NCI-H1417 (cell line): ENCODE data around the gene SAMD4B.

ENCODE experiments used
- DNase-seq, 3 experiments: peaks; one replicate each; lab custom pipeline; 2025; lab: John Stamatoyannopoulos, UW

The SAMD4B gene

DNA sequence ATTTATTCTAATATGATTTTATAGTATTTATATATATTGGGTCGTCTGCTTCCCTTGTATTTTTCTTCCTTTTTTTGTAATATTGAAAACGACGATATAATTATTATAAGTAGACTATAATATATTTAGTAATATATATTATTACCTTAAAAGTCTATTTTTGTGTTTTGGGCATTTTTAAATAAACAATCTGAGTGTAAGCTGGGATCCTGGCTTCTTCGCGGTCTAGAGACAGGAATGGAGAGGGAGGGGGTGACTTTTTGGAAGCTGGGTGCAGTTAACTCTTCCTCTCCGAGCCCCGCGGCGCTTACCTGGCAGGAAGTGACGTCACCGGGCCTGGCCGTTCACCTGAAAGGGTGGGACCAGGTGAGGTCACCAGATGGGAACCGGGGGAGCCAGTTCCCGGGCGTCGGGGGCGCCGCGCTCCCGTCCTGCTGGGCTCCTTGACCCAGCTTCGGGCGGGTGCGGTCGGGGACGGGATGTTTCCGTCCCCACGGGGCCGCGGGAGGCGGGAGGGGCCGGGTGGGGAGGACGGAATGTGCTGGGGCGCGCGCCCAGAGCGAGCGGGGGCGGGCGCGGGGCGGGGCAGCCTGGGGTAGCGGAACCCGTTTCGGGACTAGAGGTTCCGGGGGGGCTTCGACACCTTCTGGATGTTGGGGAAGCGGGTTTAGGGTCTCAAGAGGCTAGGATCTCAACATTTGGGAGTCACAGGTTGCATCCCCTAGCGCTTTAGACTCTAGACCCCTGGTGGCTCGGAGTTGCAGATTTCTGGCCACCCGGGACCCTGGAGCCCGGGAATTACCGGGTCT is 67.2 kb downstream of the SAMD4B start:
- peak; percentile 85 to 96 (median 92) for DNase-seq

DNA sequence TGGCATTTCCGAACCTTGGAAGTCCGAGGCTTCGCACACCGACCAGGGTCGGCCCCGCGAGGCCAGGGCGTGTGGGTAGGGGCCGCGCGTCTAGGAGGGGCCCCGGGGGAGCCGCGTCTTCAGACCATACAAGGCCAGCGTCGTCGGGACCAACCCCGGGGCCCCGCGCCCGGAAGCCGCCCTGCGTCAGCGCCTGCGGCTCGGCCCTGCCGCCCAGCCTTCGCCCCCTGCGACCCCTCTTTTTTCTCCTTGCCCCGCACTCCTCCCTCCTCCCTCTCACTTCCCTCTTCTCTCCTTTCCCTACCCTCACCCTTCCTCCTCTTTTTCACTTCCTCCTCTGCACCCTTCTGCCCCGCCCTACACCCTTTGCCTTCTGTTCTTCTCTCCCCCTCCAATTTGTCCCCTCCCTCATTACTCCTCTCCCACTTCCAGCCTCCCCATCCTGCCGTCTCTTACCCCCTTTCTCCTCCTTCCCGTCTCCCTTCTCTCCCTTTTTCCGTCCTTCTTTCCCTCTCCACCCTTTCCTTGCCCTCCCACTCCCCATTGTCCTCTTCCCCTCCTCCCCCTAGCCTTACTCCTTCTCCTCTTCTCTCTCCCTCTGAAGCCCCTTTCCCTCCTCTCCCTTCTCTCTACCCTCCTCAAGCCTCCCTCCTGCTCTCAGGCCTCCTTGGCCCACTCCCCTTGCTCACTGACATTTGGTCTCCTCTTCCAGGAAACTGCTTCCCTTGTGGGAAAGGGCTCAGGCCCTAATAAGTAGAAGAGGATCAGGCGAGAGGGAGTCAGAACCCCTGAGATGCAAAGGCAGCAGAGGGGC is 68.0 kb downstream of the SAMD4B start:
- DNase-seq = peak; percentile 42 to 68 (median 59)

DNA sequence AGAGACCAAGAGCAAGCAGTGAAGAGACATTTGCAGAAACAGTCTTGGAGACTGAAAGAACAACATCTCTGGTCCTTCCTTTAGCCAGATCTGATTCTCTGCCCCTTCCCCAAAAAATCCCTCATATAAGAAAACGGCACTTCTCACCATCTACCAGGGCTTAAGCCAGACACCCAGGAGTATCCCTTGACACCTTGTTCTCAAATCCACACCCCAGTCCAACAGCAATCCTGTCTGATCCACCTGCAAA is 68.5 kb downstream of the SAMD4B start:
- no peak for DNase-seq

DNA sequence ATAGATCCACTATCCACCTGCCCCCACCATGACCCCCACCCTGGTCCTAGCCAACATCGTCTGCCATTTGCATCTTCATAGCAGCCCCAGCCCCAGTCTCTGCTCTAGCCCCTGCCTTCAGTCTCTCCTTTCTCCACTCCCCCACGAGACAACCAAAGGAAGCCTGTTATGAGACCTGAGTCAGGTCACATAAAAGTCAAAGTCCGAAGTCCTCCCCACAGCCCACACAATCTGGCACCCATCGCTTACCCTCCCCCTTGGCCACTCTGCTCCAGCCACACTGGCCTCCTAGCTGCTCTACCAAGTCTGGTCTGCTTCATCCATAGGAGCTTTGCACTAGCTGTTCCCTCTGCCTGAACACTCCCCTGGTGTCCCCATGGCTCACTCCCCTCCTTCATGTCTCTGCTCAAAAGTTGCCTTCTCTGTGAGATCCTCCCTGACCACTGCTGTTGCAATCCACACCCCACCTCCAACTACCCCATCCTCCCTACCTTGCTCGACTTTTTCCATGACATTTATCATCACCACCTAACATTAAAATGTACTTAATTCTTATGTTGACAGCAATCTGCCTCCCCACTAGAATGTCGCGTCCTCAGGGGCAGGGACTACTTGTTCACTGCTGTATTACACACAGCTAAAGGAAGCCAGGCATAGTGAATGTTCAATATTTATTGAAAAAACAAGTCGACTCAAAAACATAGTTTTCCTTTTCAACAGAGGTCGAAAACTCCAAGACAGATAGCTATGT is 69.0 kb downstream of the SAMD4B start:
- DNase-seq = no peak

DNA sequence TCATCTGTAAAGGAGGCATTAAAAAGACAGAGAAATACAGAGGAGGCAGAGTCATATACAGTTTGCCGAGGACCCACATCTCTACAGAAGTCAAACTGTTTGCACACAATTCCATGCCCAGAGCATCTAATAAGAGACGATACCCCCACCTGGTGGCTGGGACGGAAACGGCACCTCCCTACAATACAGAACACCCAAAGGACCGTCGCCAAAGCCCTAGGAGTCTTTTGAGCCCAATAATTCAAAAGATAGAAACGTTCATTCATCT is 69.5 kb downstream of the SAMD4B start:
- peak; percentile 90 to 97 (median 96) for DNase-seq

DNA sequence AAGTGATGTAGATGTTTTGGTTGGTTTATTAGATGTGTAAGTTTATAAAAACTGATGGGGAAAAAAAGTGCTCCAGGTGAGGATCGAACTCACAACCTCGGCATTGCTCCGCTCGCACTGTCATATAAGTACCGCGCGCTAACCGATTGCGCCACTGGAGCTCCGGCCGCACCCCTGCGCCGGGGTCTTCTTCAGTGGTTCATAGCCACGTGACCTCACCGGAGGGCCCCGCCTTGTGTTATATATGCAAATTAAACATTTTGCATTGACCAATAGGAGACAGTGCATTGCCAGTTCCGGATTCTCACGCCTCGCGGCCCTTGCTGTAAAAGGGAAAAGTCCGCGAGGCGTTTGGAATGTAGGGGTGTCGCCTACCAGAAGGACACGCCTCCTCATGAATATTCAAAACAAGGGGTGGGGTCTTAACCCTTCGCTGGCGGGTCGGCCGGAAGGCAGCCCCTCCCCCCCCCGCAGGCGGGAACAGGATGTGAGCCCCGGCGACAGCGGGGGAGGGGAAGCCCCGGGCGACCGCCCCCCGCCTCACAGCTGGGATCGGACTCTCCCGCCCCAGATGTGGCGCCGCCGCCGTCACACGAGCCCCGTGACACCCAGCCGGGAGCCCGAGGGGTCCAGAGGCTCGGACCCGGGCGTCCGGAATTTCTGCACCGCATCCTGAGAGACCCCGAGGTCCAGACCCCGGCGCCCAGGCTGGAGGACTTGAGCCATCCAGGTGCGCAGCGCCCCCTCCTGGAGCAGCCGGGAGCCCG is 70.1 kb downstream of the SAMD4B start, which contains the start of gene PLEKHG2:
TSS of gene PLEKHG2 (plus strand) at position 570 of the 767 bp plus-strand sequence. CDS start 1,418 bp downstream, outside the sequence.
- peak; percentile 96 to 99 (median 99) for DNase-seq

DNA sequence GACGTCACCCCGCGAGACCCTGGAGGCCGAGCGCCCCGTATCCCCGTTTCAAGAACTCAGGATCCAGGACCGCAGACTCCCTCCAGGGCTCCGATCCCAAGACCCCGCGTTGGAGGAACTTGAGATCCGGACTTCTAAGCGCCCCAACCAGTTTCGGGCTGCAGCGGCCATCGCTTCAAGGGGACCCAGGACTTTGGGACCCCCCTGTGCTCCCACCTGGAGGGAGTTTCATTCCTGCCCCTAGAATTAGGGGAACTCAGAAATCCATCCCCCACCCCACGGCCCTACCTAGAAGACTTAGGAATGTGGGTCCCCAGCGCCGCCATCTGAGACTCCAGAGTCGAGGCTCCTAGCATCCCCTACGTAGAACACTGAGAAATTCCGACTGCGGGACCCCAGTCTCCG is 70.6 kb downstream of the SAMD4B start:
- DNase-seq = peak in 1 of 3 experiments; percentile 67

DNA sequence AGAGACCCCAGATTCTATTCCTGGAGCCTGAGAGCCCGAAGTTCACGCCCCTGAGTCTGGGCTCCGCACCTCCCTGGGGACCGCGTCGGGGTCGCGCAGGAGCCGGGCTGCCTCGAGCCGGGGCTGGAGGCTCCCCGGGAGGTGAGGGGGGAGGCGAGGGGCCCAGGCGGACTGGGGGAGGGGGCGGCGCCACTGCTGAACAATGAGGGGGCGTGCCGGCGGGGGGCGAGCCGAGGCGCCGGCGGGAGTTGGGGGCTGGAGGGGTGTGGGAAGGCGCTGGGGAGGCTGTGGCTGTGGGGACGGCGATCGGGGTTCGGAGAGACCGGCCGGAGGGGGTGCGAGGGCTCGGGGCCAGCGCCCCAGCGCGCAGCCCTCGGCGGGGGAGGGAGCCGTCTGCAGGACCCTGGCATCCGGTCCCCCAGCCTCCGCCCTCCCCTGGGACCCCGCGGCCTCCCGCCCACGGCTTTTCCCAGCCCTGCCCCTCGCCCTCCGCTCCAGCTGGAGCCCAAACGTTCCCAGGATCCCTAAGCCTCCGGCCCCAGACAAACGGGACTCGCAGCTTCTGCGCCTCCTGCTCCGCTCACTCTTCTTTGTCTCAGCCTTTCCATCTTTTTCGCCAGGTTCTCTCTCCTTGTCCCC is 71.2 kb downstream of the SAMD4B start:
- DNase-seq = peak in 2 of 3 experiments; percentile 64 to 65

DNA sequence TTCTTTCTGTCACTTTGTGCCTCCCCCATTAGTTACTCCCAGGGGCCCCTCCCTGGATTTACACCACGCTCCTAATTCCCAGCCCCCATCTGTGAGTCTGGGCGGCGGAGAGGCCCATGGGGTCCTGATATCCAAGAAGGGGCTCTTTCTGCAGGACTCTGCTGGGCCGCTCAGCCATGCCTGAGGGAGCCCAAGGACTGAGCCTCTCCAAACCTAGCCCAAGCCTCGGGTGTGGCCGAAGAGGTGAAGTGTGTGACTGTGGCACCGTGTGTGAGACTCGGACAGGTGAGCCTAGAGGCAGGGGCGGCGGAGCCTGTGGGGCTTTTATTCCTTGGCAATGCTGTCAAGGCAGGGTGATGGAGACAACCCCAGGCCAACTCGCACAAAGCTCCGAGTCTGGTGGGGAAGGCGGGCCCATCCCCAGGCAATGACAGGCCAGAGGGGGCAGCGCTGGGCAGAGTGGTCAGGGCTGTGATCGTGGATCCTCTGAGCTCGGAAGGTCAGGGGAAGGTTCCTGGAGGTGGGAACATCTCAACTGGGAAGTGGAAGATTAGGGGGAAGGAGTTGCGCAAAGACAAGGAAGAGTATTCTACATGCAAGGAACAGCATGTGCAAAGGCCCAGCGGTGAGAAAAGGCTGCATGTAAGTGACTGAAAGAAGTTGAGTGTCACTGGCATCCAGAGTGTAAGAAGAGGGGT is 71.8 kb downstream of the SAMD4B start:
- peak in 1 of 3 experiments; percentile 37 for DNase-seq

DNA sequence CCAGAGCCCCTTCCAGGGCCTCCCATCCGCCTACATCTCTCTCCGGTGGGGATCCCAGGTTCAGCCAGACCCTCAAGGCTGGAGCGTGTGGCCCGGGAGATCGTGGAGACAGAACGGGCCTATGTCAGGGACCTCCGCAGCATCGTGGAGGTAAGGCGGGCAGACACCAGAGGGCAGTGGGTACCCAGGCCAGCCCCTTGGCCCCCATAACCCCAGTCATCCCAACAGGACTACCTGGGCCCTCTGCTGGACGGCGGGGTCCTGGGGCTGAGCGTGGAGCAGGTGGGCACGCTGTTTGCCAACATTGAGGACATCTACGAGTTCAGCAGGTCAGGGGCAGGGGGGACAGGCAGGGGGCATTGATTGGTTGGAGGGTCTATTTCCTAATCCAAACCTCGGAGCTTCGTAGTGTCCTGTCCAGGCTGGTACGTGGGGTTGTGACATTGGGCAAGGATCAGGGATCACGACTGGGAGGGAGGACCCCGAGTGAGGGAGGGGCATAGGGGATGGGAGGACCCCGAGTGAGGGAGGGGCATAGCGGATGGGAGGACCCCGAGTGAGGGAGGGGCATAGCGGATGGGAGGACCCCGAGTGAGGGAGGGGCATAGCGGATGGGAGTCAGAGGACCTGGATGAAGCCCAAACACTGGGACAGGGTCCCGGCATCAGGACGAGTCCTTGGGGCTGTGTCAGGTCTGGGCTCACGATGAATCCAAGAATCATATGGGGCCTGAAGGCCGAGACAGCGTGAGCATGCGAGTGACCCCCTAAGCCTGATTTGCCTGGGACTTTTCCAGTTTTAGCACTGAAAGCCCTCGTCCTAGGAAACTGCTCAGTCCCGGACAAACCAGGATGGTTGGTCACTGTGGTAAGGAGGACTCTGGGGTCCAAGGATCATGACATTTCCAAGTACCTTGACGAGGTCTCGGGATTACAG is 73.2 kb downstream of the SAMD4B start:
- DNase-seq = no peak

DNA sequence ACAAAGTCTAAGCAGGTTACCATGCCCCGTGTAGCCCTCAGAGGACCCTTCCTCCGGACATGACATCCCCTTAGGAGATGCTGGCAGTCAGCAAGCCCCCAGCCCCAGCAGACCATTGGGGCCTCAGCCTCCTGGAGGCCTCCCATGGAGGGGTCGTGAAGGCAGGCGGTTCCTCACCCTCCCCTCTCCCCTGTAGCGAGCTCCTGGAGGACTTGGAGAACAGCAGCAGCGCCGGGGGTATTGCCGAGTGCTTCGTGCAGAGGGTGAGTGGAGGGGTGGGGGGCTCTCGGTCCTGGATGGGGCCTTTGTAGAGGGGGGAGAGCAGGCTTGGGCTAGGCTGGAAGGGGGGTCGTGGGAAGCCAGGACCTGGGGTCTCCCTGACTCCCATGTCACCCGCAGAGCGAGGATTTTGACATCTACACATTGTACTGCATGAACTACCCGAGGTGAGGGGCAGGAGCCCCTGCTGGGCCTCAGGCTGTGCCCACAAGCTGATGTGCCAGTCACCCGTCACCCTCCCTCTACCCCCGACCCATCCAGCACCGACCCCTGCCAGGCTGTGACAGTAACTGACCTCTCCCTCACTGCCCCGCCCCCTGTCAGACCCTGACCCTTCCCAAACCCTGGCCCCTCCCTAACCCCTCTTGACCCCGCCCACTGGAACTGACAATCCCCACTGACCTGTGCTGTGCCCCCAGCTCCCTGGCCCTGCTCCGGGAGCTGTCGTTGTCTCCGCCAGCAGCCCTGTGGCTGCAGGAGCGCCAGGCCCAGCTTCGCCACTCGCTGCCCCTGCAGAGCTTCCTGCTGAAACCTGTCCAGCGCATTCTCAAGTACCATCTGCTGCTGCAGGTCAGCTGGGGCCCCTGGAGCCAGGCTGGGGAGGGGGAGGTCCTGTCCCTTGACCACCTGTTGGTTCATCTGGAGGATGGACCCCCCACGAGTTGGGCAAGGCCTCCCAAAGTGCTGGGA is 74.2 kb downstream of the SAMD4B start:
- no peak for DNase-seq

DNA sequence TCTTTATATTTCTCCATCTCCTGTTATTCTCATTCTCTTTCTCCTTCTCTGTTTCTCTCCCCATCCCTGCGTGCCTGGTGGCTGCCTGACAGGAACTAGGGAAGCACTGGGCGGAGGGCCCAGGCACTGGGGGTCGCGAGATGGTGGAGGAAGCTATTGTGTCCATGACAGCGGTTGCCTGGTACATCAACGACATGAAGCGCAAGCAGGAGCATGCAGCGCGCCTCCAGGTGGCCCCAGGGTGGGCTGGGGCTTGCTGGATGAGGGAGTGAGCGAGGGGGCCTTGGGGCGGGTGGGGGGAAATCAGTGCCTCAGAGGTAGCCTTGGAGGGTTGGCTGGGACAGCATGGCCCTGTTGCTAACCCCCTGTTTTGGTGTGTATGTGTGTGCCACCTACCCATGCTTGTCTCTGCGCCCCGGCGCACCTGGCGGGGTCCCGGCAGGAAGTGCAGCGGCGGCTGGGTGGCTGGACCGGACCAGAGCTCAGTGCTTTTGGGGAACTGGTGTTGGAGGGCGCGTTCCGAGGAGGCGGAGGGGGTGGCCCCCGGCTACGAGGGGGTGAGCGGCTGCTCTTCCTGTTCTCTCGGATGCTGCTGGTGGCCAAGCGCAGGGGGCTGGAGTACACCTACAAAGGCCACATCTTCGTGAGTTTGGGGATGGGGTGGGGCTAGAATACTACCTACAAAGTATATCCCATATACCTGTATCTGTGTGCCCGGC is 75.4 kb downstream of the SAMD4B start:
- no peak for DNase-seq

DNA sequence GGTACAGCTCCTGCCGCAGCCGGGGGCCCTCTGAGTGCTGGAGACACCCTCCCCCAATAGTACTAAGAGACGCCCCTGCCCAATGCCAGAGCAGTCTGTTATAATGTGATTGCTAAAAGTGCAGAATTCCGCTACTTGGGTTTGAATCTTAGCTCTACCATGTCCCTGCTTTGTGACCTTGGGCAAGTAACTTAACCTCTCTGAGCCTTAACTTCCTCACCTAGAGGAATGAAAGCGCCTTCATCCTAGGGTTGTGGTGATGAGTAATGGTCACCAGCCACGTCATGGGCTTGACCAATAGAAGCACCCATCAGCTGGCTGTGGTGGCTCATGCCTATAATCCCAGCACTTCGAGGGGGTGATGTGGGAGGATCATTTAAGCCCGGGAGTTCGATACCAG is 76.8 kb downstream of the SAMD4B start:
- no peak for DNase-seq

DNA sequence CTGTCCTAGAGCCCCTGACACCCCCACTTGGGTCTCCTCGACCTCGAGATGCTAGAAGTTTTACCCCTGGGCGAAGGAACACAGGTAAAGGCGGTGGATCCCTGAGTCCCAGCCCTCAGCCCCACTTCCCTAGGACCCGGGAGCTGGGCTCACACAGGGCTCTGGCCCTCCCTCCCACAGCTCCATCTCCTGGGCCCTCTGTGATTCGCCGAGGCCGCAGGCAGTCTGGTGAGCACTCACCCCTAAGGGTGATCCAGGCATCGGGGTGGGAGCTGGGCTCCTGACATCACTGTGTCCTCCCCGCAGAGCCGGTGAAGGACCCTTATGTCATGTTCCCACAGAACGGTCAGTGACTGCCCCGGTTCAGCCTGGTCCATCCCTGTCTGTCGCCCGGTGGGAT is 78.5 kb downstream of the SAMD4B start:
- DNase-seq = no peak

DNA sequence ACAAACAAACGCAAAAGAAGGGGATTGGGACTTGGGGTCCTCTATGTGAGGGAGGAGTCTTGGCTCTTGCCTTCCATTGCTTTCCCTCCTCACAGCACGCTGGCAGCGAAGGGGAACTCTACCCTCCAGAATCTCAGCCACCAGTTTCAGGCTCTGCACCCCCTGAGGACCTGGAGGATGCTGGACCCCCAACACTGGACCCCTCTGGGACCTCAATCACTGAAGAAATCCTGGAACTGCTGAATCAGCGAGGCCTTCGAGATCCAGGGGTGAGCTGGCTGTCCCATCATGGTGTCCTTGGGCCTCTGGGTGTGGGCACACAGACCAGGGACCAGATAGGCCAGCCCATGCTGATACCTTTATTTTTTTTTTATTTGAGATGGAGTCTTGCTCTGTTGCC is 79.8 kb downstream of the SAMD4B start:
- DNase-seq = no peak

DNA sequence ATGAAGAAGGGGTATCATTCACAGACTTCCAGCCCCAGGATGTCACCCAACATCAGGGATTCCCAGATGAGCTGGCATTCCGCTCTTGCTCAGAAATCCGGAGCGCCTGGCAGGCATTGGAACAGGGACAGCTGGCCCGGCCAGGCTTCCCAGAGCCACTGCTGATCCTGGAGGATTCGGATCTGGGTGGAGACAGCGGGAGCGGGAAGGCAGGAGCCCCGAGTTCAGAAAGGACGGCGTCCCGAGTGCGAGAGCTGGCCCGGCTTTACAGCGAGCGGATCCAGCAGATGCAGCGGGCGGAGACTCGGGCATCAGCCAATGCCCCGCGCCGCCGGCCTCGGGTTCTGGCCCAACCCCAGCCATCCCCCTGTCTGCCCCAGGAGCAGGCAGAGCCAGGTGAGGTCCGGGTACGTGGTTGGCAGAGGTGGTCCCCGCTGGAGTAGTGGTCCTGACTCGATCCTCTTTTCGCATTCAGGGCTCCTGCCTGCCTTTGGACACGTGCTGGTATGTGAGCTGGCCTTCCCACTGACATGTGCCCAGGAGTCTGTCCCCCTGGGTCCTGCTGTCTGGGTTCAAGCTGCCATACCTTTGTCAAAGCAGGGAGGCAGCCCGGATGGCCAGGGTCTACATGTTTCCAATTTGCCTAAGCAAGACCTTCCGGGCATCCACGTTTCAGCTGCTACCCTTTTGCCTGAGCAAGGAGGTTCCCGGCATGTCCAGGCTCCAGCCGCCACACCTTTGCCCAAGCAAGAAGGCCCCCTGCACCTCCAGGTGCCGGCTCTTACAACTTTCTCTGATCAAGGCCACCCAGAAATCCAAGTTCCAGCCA is 81.3 kb downstream of the SAMD4B start:
- no peak for DNase-seq

DNA sequence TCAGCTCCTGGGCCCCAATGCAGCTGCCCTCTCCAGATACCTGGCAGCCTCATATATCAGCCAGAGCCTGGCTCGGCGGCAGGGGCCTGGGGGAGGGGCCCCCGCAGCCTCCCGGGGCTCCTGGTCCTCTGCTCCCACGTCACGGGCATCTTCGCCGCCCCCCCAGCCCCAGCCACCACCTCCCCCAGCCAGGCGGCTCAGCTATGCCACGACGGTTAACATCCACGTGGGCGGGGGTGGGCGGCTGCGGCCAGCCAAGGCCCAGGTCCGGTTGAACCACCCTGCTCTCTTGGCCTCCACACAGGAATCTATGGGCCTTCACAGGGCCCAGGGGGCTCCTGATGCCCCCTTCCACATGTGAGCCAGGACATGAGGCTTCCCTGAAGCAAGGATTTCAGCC is 82.7 kb downstream of the SAMD4B start:
- DNase-seq = no peak
